Neuronal stem cell (in vitro differentiated cells): ENCODE measurements around the gene USP15.

ENCODE experiments used
- DNase-seq: peaks from one replicate; pipeline ENCODE4 v3.0.0-alpha.2; 2013; ENCODE audit warnings: low spot score
- H2AFZ ChIP-seq: one replicate; pipeline ENCODE4 v1.6.1; 2013; ENCODE audit warnings: mild to moderate bottlenecking, low read length, inconsistent platforms
- H2AK5ac ChIP-seq: 2 replicates; pipeline ENCODE4 v1.6.1; 2013; ENCODE audit warnings: low read depth, mild to moderate bottlenecking, inconsistent platforms, low read length, moderate library complexity, mixed read lengths
- H2BK120ac ChIP-seq: 2 replicates; pipeline ENCODE4 v1.6.1; 2013; ENCODE audit warnings: low read depth, mild to moderate bottlenecking, inconsistent platforms, low read length, moderate library complexity, mixed read lengths
- H2BK12ac ChIP-seq: one replicate; pipeline ENCODE4 v1.6.1; 2013; ENCODE audit warnings: low read length, inconsistent platforms
- H2BK15ac ChIP-seq: 2 replicates; pipeline ENCODE4 v1.6.1; 2013; ENCODE audit warnings: mild to moderate bottlenecking, low read length, inconsistent platforms, mixed read lengths
- H2BK5ac ChIP-seq: one replicate; pipeline ENCODE4 v1.6.1; 2013; ENCODE audit warnings: inconsistent platforms, mild to moderate bottlenecking, low read length, moderate library complexity
- H3K14ac ChIP-seq: one replicate; pipeline ENCODE4 v1.6.1; 2013; ENCODE audit warnings: low read length, inconsistent platforms
- H3K18ac ChIP-seq: 2 replicates; pipeline ENCODE4 v1.6.1; 2013; ENCODE audit warnings: low read length, inconsistent platforms
- H3K23ac ChIP-seq: 2 replicates; pipeline ENCODE4 v1.6.1; 2013; ENCODE audit warnings: low read depth, mild to moderate bottlenecking, mixed read lengths, low read length, inconsistent platforms; ENCODE audit not compliant: poor library complexity
- H3K27ac ChIP-seq: replicated peaks from 3 replicates; pipeline ENCODE4 v1.5.1; 2013; ENCODE audit warnings: low read length, inconsistent platforms
- H3K27me3 ChIP-seq, 3 experiments: 2 replicates each; pipeline ENCODE4 v1.6.1; 2013; ENCODE audit warnings: low read length in 3 of 3, mild to moderate bottlenecking in 2 of 3, inconsistent platforms in 1 of 3, low read depth in 1 of 3, mixed read lengths in 1 of 3, moderate library complexity in 1 of 3; ENCODE audit not compliant: control insufficient read depth in 3 of 3, insufficient read depth in 3 of 3
- H3K36me3 ChIP-seq, 2 donors: replicated peaks in 1 of 2; 2 replicates each; pipeline ENCODE4 v1.6.1; 2013; ENCODE audit warnings: low read length in 2 of 2; ENCODE audit not compliant: control insufficient read depth in 2 of 2, insufficient read depth in 2 of 2
- H3K4ac ChIP-seq: 2 replicates; pipeline ENCODE4 v1.6.1; 2013; ENCODE audit warnings: inconsistent platforms, mild to moderate bottlenecking, low read length, moderate library complexity
- H3K4me1 ChIP-seq, 2 donors: 1 replicate in 1 of 2; 2 replicates in 1 of 2; pipeline ENCODE4 v1.6.1; 2013; ENCODE audit warnings: low read length in 2 of 2, low read depth in 1 of 2; ENCODE audit not compliant: control insufficient read depth in 2 of 2, insufficient read depth in 1 of 2
- H3K4me2 ChIP-seq: one replicate; pipeline ENCODE4 v1.6.1; 2013; ENCODE audit warnings: mild to moderate bottlenecking, low read length, inconsistent platforms; ENCODE audit not compliant: insufficient read depth, poor library complexity, severe bottlenecking
- H3K4me3 ChIP-seq, 2 donors: 2 replicates each; pipeline ENCODE4 v1.5.1; 2013; ENCODE audit warnings: low read length in 2 of 2, mild to moderate bottlenecking in 2 of 2, inconsistent platforms in 1 of 2, moderate library complexity in 1 of 2
- H3K79me1 ChIP-seq: one replicate; pipeline ENCODE4 v1.6.1; 2013; ENCODE audit warnings: low read depth, mild to moderate bottlenecking, inconsistent platforms, low read length, moderate library complexity
- H3K9ac ChIP-seq: one replicate; pipeline ENCODE4 v1.6.1; 2013; ENCODE audit warnings: mild to moderate bottlenecking, low read depth, low read length, inconsistent platforms; ENCODE audit not compliant: poor library complexity
- H3K9me3 ChIP-seq, 2 donors: replicated peaks in 1 of 2; 2 replicates each; pipeline versions ENCODE3 to v1.6.1; 2013; ENCODE audit warnings: low read length in 2 of 2, mild to moderate bottlenecking in 2 of 2, inconsistent platforms in 1 of 2, low read depth in 1 of 2, mixed read lengths in 1 of 2, moderate library complexity in 1 of 2; ENCODE audit not compliant: control insufficient read depth in 2 of 2, insufficient read depth in 1 of 2
- H4K8ac ChIP-seq: one replicate; pipeline ENCODE4 v1.6.1; 2013; ENCODE audit warnings: low read depth, mild to moderate bottlenecking, inconsistent platforms, low read length, moderate library complexity
- H4K91ac ChIP-seq: one replicate; pipeline ENCODE4 v1.6.1; 2013; ENCODE audit warnings: low read length, low read depth, mild to moderate bottlenecking, inconsistent platforms; ENCODE audit not compliant: poor library complexity
- WGBS, 2 donors: extraction: QIAGEN DNeasy Blood & Tissue Kit; methylation state at CpG; one replicate each; pipeline ENCODE4 v1.1.7; 2013; ENCODE audit warnings: missing lambda C conversion rate in 2 of 2, mixed read lengths in 1 of 2; ENCODE audit not compliant: insufficient read length in 2 of 2, insufficient replicate concordance in 1 of 2; ENCODE audit errors: extremely low coverage in 2 of 2; 5-methylcytosine and 5-hydroxymethylcytosine counted together

USP15 gene

GRCh38 chr12:62268956-62269355, 8.8 kb downstream of the USP15 start:
- no CpG with 5 or more reads among the region's 3 CpGs for WGBS, 2 donors
- H3K27ac ChIP-seq: no peak overlapping the region
- no peak overlapping the region for H3K9ac ChIP-seq
- no peaks in the 10 kb centered on the region for H3K27me3 ChIP-seq
- no peaks in the 10 kb centered on the region for H3K36me3 ChIP-seq
- H3K4me2 ChIP-seq: no peak overlapping the region
- no peak overlapping the region for H3K4me3 ChIP-seq
- no peaks in the 10 kb centered on the region for H3K9me3 ChIP-seq
- H3K79me1 ChIP-seq: no peaks in the 10 kb centered on the region
- H3K4me1 ChIP-seq: no peaks in the 10 kb centered on the region
- no peak overlapping the region for H3K18ac ChIP-seq
- no peak overlapping the region for H4K8ac ChIP-seq
- no peak overlapping the region for H2BK120ac ChIP-seq
- H2BK5ac ChIP-seq: no peak overlapping the region
- no peak for DNase-seq
- H4K91ac ChIP-seq: no peak overlapping the region
- H2AK5ac ChIP-seq: no peak overlapping the region
- H2BK15ac ChIP-seq: no peak overlapping the region
- H2AFZ ChIP-seq: no peak overlapping the region
- H3K23ac ChIP-seq: no peak overlapping the region
- H2BK12ac ChIP-seq: no peak overlapping the region
- no peak overlapping the region for H3K4ac ChIP-seq
- H3K14ac ChIP-seq: no peak overlapping the region

- no CpG with 5 or more reads among the region's 3 CpGs for WGBS, 2 donors
Observed at GRCh38 chr12:62269464-62270228, 9.4 kb downstream of the USP15 start.

GRCh38 chr12:62270384-62270783, 10.2 kb downstream of the USP15 start:
- Histone ChIP-seq H3K18ac (no peak overlapping the region), H2BK12ac (no peak overlapping the region), H4K8ac (no peak overlapping the region), H3K9me3 (no peaks in the 10 kb centered on the region), H2BK5ac (no peak overlapping the region), H2BK120ac (no peak overlapping the region), H2AFZ (no peak overlapping the region), H3K4me1 (no peaks in the 10 kb centered on the region), H3K27me3 (no peaks in the 10 kb centered on the region), H3K23ac (no peak overlapping the region), H2BK15ac (no peak overlapping the region), H3K79me1 (no peaks in the 10 kb centered on the region), H3K14ac (no peak overlapping the region), H3K4me3 (no peak overlapping the region), H4K91ac (no peak overlapping the region), H3K27ac (no peak overlapping the region), H3K36me3 (no peaks in the 10 kb centered on the region), H3K4me2 (no peak overlapping the region), H3K4ac (no peak overlapping the region), H2AK5ac (no peak overlapping the region), H3K9ac (no peak overlapping the region)
- WGBS, 2 donors: no CpG with 5 or more reads among the region's 1 CpG
- DNase-seq: no peak

More at GRCh38 chr12:62269464-62270228, 9.4 kb downstream of the USP15 start:
- Histone ChIP-seq H2BK120ac (no peak overlapping the region), H3K14ac (no peak overlapping the region), H2BK12ac (no peak overlapping the region), H3K4ac (no peak overlapping the region), H3K4me2 (no peak overlapping the region), H3K23ac (no peak overlapping the region), H2AFZ (no peak overlapping the region), H3K18ac (no peak overlapping the region), H3K27me3 (no peaks in the 10 kb centered on the region), H3K9me3 (no peaks in the 10 kb centered on the region), H3K27ac (no peak overlapping the region), H3K79me1 (no peaks in the 10 kb centered on the region), H3K4me1 (no peaks in the 10 kb centered on the region), H2BK5ac (no peak overlapping the region), H4K8ac (no peak overlapping the region), H4K91ac (no peak overlapping the region), H3K9ac (no peak overlapping the region), H3K4me3 (no peak overlapping the region), H2AK5ac (no peak overlapping the region), H2BK15ac (no peak overlapping the region), H3K36me3 (no peaks in the 10 kb centered on the region)
- DNase-seq: no peak

- no peaks in the 10 kb centered on the region for H3K4me1 ChIP-seq
- H2AK5ac ChIP-seq: no peak overlapping the region
- no peaks in the 10 kb centered on the region for H3K27me3 ChIP-seq
- H3K4me2 ChIP-seq: no peak overlapping the region
- no peak overlapping the region for H2AFZ ChIP-seq
- H2BK12ac ChIP-seq: no peak overlapping the region
- no peak overlapping the region for H3K27ac ChIP-seq
- 100% methylated on average over 1 of the region's 4 CpGs; no CpG with 5 or more reads in 1 of the 2 donors for WGBS, 2 donors
- no peaks in the 10 kb centered on the region for H3K79me1 ChIP-seq
- H3K23ac ChIP-seq: no peak overlapping the region
- no peak overlapping the region for H2BK15ac ChIP-seq
- H2BK120ac ChIP-seq: no peak overlapping the region
- no peak overlapping the region for H3K9ac ChIP-seq
- no peak overlapping the region for H2BK5ac ChIP-seq
- no peak overlapping the region for H3K4ac ChIP-seq
- no peak for DNase-seq
- H3K14ac ChIP-seq: no peak overlapping the region
- H4K91ac ChIP-seq: no peak overlapping the region
- no peak overlapping the region for H4K8ac ChIP-seq
- no peaks in the 10 kb centered on the region for H3K9me3 ChIP-seq
- no peak overlapping the region for H3K18ac ChIP-seq
- no peaks in the 10 kb centered on the region for H3K36me3 ChIP-seq
- H3K4me3 ChIP-seq: no peak overlapping the region
Observed at GRCh38 chr12:62270872-62271271, 10.7 kb downstream of the USP15 start.
